HG03045 (cell line): Measurements from ENCODE around the gene LYPD6.

Source experiments
- ATAC-seq: cut with Tn5 transposase; IDR thresholded peaks from one replicate; pipeline ENCODE4 v1.9.1; 2021; ENCODE audit warnings: mild to moderate bottlenecking, moderate library complexity; ENCODE audit not compliant: unreplicated experiment

The LYPD6 gene

GRCh38 chr2:149399934-149400615 lies 69.7 kb downstream of the LYPD6 start:
- no peak for ATAC-seq

- no peak for ATAC-seq
These were observed 70.6 kb downstream of the LYPD6 start for GRCh38 chr2:149400997-149401396.

- no peak for ATAC-seq
These were observed 79.1 kb downstream of the LYPD6 start for GRCh38 chr2:149409506-149409905.

- no peak for ATAC-seq
These were observed 80.5 kb downstream of the LYPD6 start for GRCh38 chr2:149410701-149411484.

- ATAC-seq: no peak
These were observed 83.1 kb downstream of the LYPD6 start for GRCh38 chr2:149413487-149413886.

- no peak for ATAC-seq
These were observed 84.7 kb downstream of the LYPD6 start for GRCh38 chr2:149415086-149415485.

- no peak for ATAC-seq
These were observed 87.7 kb downstream of the LYPD6 start for GRCh38 chr2:149418065-149418464.

GRCh38 chr2:149420053-149420963 lies 89.9 kb downstream of the LYPD6 start:
- ATAC-seq: no peak

GRCh38 chr2:149421791-149422190 lies 91.4 kb downstream of the LYPD6 start:
- ATAC-seq: no peak

GRCh38 chr2:149422337-149422990 lies 92.1 kb downstream of the LYPD6 start:
- ATAC-seq: no peak

- ATAC-seq: no peak
These were observed 92.6 kb downstream of the LYPD6 start for GRCh38 chr2:149422991-149423338.

GRCh38 chr2:149423630-149424029 lies 93.2 kb downstream of the LYPD6 start:
- no peak for ATAC-seq

- no peak for ATAC-seq
These were observed 97.0 kb downstream of the LYPD6 start for GRCh38 chr2:149427387-149427786.

- ATAC-seq: no peak
These were observed 98.4 kb downstream of the LYPD6 start for GRCh38 chr2:149428783-149429182.

GRCh38 chr2:149430743-149431736 lies 100.7 kb downstream of the LYPD6 start:
- no peak for ATAC-seq

- no peak for ATAC-seq
These were observed 108.1 kb downstream of the LYPD6 start for GRCh38 chr2:149438330-149438960.

GRCh38 chr2:149441255-149441654 lies 110.9 kb downstream of the LYPD6 start:
- no peak for ATAC-seq

- no peak for ATAC-seq
These were observed 112.0 kb downstream of the LYPD6 start for GRCh38 chr2:149442346-149442745.

GRCh38 chr2:149443150-149443549 lies 112.8 kb downstream of the LYPD6 start:
- no peak for ATAC-seq
